ENCODE results near the gene PAPPA2. TPM values are rescaled to one million over a fixed set of nuclear protein-coding genes. Genes with fewer than 3 reads are reported as not detected.

PAPPA2 gene
- total and polyA plus RNA-seq, 2 of the 4 experiments (the other 2 are of a cell fraction) = 0.10 to 0.18 TPM

DNA sequence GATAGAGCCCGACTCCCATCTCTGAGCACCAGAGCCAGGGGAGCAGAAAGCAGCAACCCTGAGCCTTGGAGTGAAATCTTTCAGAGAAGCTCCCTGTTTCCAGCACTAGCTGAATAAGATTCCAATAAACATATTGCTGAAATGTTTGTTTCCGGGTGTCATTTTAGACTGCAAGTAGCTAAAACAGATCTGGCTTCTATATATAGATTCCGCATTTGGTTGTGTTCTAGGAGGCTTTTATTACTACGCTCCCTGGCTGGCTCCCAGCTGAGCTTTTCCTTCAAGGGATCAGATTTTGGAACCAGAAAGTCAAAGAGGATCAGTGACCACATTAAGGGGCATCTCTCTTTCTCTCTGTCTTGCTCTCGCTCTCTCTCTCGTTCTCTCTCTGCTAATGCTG, 88.2 kb downstream of the PAPPA2 start:
- Histone ChIP-seq H4K20me1 (ENCODE audit: insufficient read depth, low read length) (no peaks in the 10 kb centered on the region), H4K5ac (ENCODE audit: low read depth, low read length) (no peak overlapping the region), H3K27ac (ENCODE audit: insufficient read depth, low read length) (no peak overlapping the region), H3K23ac (ENCODE audit: low read depth, low read length) (no peak overlapping the region), H3K4me3 (ENCODE audit: insufficient read depth, low read depth, low read length) (no peak overlapping the region), H3K79me1 (ENCODE audit: low read depth in 1 of 2, low read length in 2 of 2) (no peaks in the 10 kb centered on the region), H2AK9ac (replicated peaks; ENCODE audit: low read depth, low read length, poor library complexity) (no peak overlapping the region), H2BK5ac (ENCODE audit: low read depth, low read length, poor library complexity, severe bottlenecking) (no peak overlapping the region), H3K4me2 (ENCODE audit: low read depth, low read length) (no peak overlapping the region), H2BK20ac (ENCODE audit: low read depth, low read length) (no peak overlapping the region), H2BK15ac (ENCODE audit: low read depth, low read length) (no peak overlapping the region), H2AFZ (replicated peaks; ENCODE audit: low read length, poor library complexity) (no peak overlapping the region), H3K14ac (replicated peaks; ENCODE audit: low read depth, low read length) (no peak overlapping the region), H3K56ac (ENCODE audit: extremely low read depth, insufficient read depth, low read length) (no peak overlapping the region), H3K9me1 (ENCODE audit: insufficient read depth, low read length) (no peaks in the 10 kb centered on the region), H4K8ac (ENCODE audit: low read depth in 2 of 2, low read length in 2 of 2) (no peak overlapping the region), H3K9me3 (ENCODE audit: control insufficient read depth, insufficient read depth, low read length) (no peaks in the 10 kb centered on the region), H3K4ac (ENCODE audit: low read depth, low read length) (no peak overlapping the region), H2BK120ac (ENCODE audit: low read depth, low read length) (no peak overlapping the region), H3K9ac (ENCODE audit: low read depth, low read length) (no peak overlapping the region), H3K18ac (ENCODE audit: low read depth, low read length) (no peak overlapping the region), H3K27me3 (ENCODE audit: control insufficient read depth, insufficient read depth, low read length) (no peaks in the 10 kb centered on the region), H3K4me1 (ENCODE audit: control insufficient read depth, insufficient read depth, low read length) (no peaks in the 10 kb centered on the region), H4K91ac (ENCODE audit: insufficient read depth, low read depth, low read length) (no peak overlapping the region), H2AK5ac (ENCODE audit: low read depth, low read length) (no peak overlapping the region), H3K36me3 (ENCODE audit: control insufficient read depth, insufficient read depth, low read length) (no peaks in the 10 kb centered on the region)
- ATAC-seq (ENCODE audit: low read depth) (no peak), DNase-seq (no peak)
- ChIA-PET POLR2A (ENCODE audit: unreplicated experiment) (no interaction called here), CTCF (no interaction called here)
- WGBS, 2 experiments (ENCODE audit: extremely low coverage in 2 of 2, insufficient read length in 1 of 2) = no CpG with 5 or more reads among the region's 6 CpGs
- TF ChIP-seq CEBPB (IDR thresholded peaks at IDR 0.05; ENCODE audit: low read depth, low read length) (no peak), FOS (IDR thresholded peaks at IDR 0.05; ENCODE audit: low read depth, low read length) (no peak), MAFK (IDR thresholded peaks at IDR 0.05; ENCODE audit: low read depth, low read length) (no peak), CHD1 (IDR thresholded peaks at IDR 0.05; ENCODE audit: low read depth, low read length) (no peak), RCOR1 (IDR thresholded peaks at IDR 0.05; ENCODE audit: insufficient replicate concordance, low read length) (no peak), BHLHE40 (IDR thresholded peaks at IDR 0.05; ENCODE audit: low read depth, low read length) (no peak), SMC3 (IDR thresholded peaks at IDR 0.05; ENCODE audit: low read depth, low read length) (no peak), POLR2A (IDR thresholded peaks at IDR 0.05; ENCODE audit: low read depth, low read length) (no peak), RFX5 (IDR thresholded peaks at IDR 0.05; ENCODE audit: low read depth, low read length) (no peak), MAZ (IDR thresholded peaks at IDR 0.05; ENCODE audit: borderline replicate concordance, low read depth, low read length) (no peak), RAD21 (IDR thresholded peaks at IDR 0.05; ENCODE audit: low read length) (no peak), NFE2L2 (IDR thresholded peaks at IDR 0.05; ENCODE audit: low read depth, low read length) (no peak), MXI1 (IDR thresholded peaks at IDR 0.05; ENCODE audit: borderline replicate concordance, low read depth, low read length) (no peak)
- TF ChIP-seq, protein P1, sequence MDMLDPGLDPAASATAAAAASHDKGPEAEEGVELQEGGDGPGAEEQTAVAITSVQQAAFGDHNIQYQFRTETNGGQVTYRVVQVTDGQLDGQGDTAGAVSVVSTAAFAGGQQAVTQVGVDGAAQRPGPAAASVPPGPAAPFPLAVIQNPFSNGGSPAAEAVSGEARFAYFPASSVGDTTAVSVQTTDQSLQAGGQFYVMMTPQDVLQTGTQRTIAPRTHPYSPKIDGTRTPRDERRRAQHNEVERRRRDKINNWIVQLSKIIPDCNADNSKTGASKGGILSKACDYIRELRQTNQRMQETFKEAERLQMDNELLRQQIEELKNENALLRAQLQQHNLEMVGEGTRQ (IDR thresholded peaks at IDR 0.05; ENCODE audit: low read depth, low read length) = no peak
- TF ChIP-seq, protein P2, sequence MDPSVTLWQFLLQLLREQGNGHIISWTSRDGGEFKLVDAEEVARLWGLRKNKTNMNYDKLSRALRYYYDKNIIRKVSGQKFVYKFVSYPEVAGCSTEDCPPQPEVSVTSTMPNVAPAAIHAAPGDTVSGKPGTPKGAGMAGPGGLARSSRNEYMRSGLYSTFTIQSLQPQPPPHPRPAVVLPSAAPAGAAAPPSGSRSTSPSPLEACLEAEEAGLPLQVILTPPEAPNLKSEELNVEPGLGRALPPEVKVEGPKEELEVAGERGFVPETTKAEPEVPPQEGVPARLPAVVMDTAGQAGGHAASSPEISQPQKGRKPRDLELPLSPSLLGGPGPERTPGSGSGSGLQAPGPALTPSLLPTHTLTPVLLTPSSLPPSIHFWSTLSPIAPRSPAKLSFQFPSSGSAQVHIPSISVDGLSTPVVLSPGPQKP (IDR thresholded peaks at IDR 0.05; ENCODE audit: borderline replicate concordance, low read depth, low read length) = no peak
- TF ChIP-seq, protein P3, sequence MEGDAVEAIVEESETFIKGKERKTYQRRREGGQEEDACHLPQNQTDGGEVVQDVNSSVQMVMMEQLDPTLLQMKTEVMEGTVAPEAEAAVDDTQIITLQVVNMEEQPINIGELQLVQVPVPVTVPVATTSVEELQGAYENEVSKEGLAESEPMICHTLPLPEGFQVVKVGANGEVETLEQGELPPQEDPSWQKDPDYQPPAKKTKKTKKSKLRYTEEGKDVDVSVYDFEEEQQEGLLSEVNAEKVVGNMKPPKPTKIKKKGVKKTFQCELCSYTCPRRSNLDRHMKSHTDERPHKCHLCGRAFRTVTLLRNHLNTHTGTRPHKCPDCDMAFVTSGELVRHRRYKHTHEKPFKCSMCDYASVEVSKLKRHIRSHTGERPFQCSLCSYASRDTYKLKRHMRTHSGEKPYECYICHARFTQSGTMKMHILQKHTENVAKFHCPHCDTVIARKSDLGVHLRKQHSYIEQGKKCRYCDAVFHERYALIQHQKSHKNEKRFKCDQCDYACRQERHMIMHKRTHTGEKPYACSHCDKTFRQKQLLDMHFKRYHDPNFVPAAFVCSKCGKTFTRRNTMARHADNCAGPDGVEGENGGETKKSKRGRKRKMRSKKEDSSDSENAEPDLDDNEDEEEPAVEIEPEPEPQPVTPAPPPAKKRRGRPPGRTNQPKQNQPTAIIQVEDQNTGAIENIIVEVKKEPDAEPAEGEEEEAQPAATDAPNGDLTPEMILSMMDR (conservative IDR thresholded peaks at IDR 0.05; ENCODE audit: low read depth, low read length) = no peak
- dilution Hi-C loops (cut with HindIII; ENCODE audit: low sequenced_read_pairs, unreplicated experiment) (no loop called here), in situ Hi-C loops (cut with MboI; ENCODE audit: low sequenced_read_pairs) (no loop called here), intact Hi-C loops (cut with micrococcal nuclease) (no loop called here)
- no TSS peak for BruUV-seq (replicated peaks)
